Measurements from ENCODE around the gene GPSM3. TPM values are rescaled to one million over a fixed set of nuclear protein-coding genes. Genes with fewer than 3 reads are reported as not detected.

The GPSM3 gene
- total and polyA plus RNA-seq, 2 donors (not counting 1 experiment from before 2014, with no cell fraction given) = 2.3 to 7.0 TPM

- H3K27me3 ChIP-seq (ENCODE audit: control insufficient read depth, insufficient read depth, low read length) = no peaks in the 10 kb centered on the region
- no peaks in the 10 kb centered on the region for H3K36me3 ChIP-seq (ENCODE audit: control insufficient read depth, insufficient read depth, low read length)
- H3K9me3 ChIP-seq (ENCODE audit: control insufficient read depth, insufficient read depth, low read depth, low read length) = no peaks in the 10 kb centered on the region
- no peaks in the 10 kb centered on the region for H4K20me1 ChIP-seq (ENCODE audit: control insufficient read depth, extremely low read depth, insufficient read depth, low read length)
- H3K9ac ChIP-seq (ENCODE audit: insufficient read depth, low read length) = no peak overlapping the region
- no peak overlapping the region for H3K4me2 ChIP-seq (ENCODE audit: extremely low read depth, insufficient read depth, low read length)
- no peak for DNase-seq (ENCODE audit: low read depth in 2 of 2)
- TF ChIP-seq EZH2 (IDR thresholded peaks at IDR 0.05; ENCODE audit: low read length, missing control alignments) (no peak), CTCF (conservative IDR thresholded peaks at IDR 0.05 in 1 of 2, IDR thresholded peaks at IDR 0.05 in 1 of 2; ENCODE audit: low read depth in 1 of 2, low read length in 2 of 2) (no peak)
- no peak overlapping the region for H3K4me3 ChIP-seq (replicated peaks in 1 of 4; ENCODE audit: control extremely low read depth in 1 of 4, insufficient read depth in 1 of 4, low read depth in 3 of 4, low read length in 4 of 4)
- H3K79me2 ChIP-seq (ENCODE audit: control insufficient read depth, insufficient read depth, low read length) = no peaks in the 10 kb centered on the region
- no peak overlapping the region for H2AFZ ChIP-seq (ENCODE audit: low read length)
- no peak overlapping the region for H3K27ac ChIP-seq (ENCODE audit: insufficient read depth, low read length)
- H3K4me1 ChIP-seq (ENCODE audit: control insufficient read depth, extremely low read depth, insufficient read depth, low read length) = no peaks in the 10 kb centered on the region
Observed at GRCh38 chr6:32215617-32216016, 23.2 kb upstream of the GPSM3 start.

DNA sequence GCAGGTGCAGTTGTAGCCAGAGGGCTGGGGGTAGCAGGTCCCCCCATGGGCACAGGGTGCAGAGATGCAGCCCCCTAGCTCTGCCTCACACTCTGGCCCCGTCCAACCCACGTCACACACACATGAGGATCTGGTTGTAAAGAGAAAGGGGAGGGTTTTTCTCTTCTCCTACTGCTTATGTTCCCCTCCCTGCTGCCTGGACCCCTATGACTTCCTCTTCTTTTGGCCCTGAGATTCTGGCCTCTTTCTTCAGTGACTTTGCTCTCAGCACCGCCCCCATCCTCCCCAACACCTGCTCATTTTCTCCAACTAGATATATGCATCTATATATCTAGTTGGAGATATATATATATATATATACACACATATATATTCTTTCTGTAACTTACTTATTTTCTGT lies 21.7 kb upstream of the GPSM3 start:
- H3K9me3 ChIP-seq (ENCODE audit: control insufficient read depth, insufficient read depth, low read depth, low read length) = no peaks in the 10 kb centered on the region
- no peak overlapping the region for H3K9ac ChIP-seq (ENCODE audit: insufficient read depth, low read length)
- no peaks in the 10 kb centered on the region for H3K79me2 ChIP-seq (ENCODE audit: control insufficient read depth, insufficient read depth, low read length)
- H2AFZ ChIP-seq (ENCODE audit: low read length) = no peak overlapping the region
- no peak for DNase-seq (ENCODE audit: low read depth in 2 of 2)
- H3K27me3 ChIP-seq (ENCODE audit: control insufficient read depth, insufficient read depth, low read length) = no peaks in the 10 kb centered on the region
- no peak overlapping the region for H3K4me2 ChIP-seq (ENCODE audit: extremely low read depth, insufficient read depth, low read length)
- H4K20me1 ChIP-seq (ENCODE audit: control insufficient read depth, extremely low read depth, insufficient read depth, low read length) = no peaks in the 10 kb centered on the region
- H3K4me3 ChIP-seq (replicated peaks in 1 of 4; ENCODE audit: control extremely low read depth in 1 of 4, insufficient read depth in 1 of 4, low read depth in 3 of 4, low read length in 4 of 4) = no peak overlapping the region
- TF ChIP-seq CTCF (conservative IDR thresholded peaks at IDR 0.05 in 1 of 2, IDR thresholded peaks at IDR 0.05 in 1 of 2; ENCODE audit: low read depth in 1 of 2, low read length in 2 of 2) = no peak
- TF ChIP-seq EZH2 (IDR thresholded peaks at IDR 0.05; ENCODE audit: low read length, missing control alignments) = no peak
- H3K4me1 ChIP-seq (ENCODE audit: control insufficient read depth, extremely low read depth, insufficient read depth, low read length) = no peaks in the 10 kb centered on the region
- no peaks in the 10 kb centered on the region for H3K36me3 ChIP-seq (ENCODE audit: control insufficient read depth, insufficient read depth, low read length)
- H3K27ac ChIP-seq (ENCODE audit: insufficient read depth, low read length) = no peak overlapping the region

DNA sequence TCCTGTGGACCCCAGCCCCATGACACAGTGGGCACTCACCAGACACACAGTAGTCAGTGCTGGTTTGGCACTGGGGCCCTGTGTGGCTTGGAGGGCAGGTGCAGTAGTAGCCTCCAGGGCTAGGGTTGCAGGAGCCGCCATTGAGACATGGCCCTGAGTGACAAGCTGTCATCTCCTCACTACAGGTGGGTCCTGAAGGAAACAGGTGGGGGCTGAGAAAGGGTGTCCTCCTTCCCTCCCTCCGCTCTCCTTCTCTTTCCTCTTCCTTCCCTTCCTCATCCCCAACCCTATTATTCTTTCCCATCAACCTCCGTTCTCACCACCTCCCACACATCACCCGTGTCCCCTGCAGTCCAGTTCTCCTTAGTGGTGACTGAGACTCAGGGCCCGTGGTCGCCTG lies 21.2 kb upstream of the GPSM3 start:
- H3K36me3 ChIP-seq (ENCODE audit: control insufficient read depth, insufficient read depth, low read length) = no peaks in the 10 kb centered on the region
- no peaks in the 10 kb centered on the region for H3K27me3 ChIP-seq (ENCODE audit: control insufficient read depth, insufficient read depth, low read length)
- DNase-seq (ENCODE audit: low read depth in 2 of 2) = no peak
- H3K9ac ChIP-seq (ENCODE audit: insufficient read depth, low read length) = no peak overlapping the region
- H3K79me2 ChIP-seq (ENCODE audit: control insufficient read depth, insufficient read depth, low read length) = no peaks in the 10 kb centered on the region
- no peak overlapping the region for H3K4me2 ChIP-seq (ENCODE audit: extremely low read depth, insufficient read depth, low read length)
- H3K4me3 ChIP-seq (replicated peaks in 1 of 4; ENCODE audit: control extremely low read depth in 1 of 4, insufficient read depth in 1 of 4, low read depth in 3 of 4, low read length in 4 of 4) = no peak overlapping the region
- TF ChIP-seq CTCF (conservative IDR thresholded peaks at IDR 0.05 in 1 of 2, IDR thresholded peaks at IDR 0.05 in 1 of 2; ENCODE audit: low read depth in 1 of 2, low read length in 2 of 2) = no peak
- TF ChIP-seq EZH2 (IDR thresholded peaks at IDR 0.05; ENCODE audit: low read length, missing control alignments) = no peak
- no peak overlapping the region for H3K27ac ChIP-seq (ENCODE audit: insufficient read depth, low read length)
- H2AFZ ChIP-seq (ENCODE audit: low read length) = no peak overlapping the region
- no peaks in the 10 kb centered on the region for H3K4me1 ChIP-seq (ENCODE audit: control insufficient read depth, extremely low read depth, insufficient read depth, low read length)
- H4K20me1 ChIP-seq (ENCODE audit: control insufficient read depth, extremely low read depth, insufficient read depth, low read length) = no peaks in the 10 kb centered on the region
- no peaks in the 10 kb centered on the region for H3K9me3 ChIP-seq (ENCODE audit: control insufficient read depth, insufficient read depth, low read depth, low read length)
